NCI-H1930 (cell line): Measurements from ENCODE around the gene RBM25.
"Not testable (repeated sequence)": the region's sequence is repeated elsewhere in the genome, so short reads cannot be mapped to it uniquely, and the experiment has no call there.

ENCODE experiments used
- DNase-seq, 2 experiments: peaks; one replicate each; lab custom pipeline; 2025; lab: John Stamatoyannopoulos, UW

Gene RBM25

DNA sequence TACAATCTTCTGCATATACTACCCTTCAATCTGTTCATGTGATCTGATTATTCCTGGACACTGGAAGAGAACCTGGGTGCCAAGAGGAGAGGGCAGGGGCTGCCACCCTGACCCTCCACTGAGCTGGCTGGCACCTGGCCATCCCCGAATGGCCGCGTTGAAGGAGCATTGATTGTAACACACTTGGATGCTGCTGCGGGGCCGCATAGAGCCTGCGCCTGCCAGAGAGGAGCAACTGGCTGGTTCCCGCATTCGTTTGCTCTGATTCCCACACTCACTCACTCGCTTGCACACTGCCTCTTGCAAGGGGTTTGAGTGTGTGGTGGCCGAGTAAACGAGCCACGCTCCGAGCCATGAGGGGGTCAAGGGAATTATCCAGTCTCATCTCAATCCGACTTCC, 110.4 kb downstream of the RBM25 start:
- DNase-seq: no peak

DNA sequence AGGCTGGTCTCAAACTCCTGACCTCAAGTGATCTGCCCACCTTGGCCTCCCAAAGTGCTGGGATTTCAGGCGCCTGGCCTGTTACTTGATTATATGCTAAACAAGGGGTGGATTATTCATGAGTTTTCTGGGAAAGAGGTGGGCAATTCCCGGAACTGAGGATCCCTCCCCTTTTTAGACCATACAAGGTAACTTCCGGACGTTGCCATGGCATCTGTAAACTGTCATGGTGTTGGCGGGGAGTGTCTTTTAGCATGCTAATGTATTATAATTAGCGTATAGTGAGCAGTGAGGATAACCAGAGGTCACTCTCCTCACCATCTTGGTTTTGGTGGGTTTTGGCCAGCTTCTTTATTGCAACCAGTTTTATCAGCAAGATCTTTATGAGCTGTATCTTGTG, 111.5 kb downstream of the RBM25 start:
- not testable (repeated sequence) for DNase-seq

DNA sequence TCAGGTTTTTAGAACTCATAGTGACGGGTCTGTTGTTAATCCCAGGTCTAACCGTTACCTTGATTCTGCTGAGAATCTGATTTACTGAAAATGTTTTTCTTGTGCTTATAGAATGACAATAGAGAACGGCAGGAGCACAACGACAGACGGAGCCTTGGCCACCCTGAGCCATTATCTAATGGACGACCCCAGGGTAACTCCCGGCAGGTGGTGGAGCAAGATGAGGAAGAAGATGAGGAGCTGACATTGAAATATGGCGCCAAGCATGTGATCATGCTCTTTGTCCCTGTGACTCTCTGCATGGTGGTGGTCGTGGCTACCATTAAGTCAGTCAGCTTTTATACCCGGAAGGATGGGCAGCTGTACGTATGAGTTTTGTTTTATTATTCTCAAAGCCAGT, 112.4 kb downstream of the RBM25 start:
- no peak for DNase-seq

DNA sequence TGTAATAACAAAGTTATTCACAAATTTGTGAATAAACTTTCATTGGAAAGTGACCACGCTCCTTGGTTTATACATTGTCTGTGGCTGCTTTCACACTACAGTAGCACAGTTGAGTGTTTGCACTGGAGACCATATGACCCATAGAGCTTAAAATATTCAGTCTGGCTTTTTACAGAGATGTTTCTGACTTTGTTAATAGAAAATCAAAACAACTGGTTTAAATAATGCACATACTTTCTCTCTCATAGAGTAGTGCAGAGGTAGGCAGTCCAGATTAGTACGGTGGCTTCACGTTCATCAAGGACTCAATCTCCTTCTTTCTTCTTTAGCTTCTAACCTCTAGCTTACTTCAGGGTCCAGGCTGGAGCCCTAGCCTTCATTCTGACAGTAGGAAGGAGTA, 114.2 kb downstream of the RBM25 start:
- no peak for DNase-seq

DNA sequence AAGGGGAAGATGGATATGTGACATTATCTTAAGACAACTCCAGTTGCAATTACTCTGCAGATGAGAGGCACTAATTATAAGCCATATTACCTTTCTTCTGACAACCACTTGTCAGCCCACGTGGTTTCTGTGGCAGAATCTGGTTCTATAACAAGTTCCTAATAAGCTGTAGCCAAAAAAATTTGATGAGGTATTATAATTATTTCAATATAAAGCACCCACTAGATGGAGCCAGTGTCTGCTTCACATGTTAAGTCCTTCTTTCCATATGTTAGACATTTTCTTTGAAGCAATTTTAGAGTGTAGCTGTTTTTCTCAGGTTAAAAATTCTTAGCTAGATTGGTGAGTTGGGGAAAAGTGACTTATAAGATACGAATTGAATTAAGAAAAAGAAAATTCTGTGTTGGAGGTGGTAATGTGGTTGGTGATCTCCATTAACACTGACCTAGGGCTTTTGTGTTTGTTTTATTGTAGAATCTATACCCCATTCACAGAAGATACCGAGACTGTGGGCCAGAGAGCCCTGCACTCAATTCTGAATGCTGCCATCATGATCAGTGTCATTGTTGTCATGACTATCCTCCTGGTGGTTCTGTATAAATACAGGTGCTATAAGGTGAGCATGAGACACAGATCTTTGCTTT, 114.9 kb downstream of the RBM25 start:
- DNase-seq: no peak
